ENCODE measurements around the gene MYCN. TPM values are rescaled to one million over a fixed set of nuclear protein-coding genes. Genes with fewer than 3 reads are reported as not detected.

The MYCN gene
- total RNA-seq, 1 experiment from 2014 or later, result 8.7 TPM

DNA sequence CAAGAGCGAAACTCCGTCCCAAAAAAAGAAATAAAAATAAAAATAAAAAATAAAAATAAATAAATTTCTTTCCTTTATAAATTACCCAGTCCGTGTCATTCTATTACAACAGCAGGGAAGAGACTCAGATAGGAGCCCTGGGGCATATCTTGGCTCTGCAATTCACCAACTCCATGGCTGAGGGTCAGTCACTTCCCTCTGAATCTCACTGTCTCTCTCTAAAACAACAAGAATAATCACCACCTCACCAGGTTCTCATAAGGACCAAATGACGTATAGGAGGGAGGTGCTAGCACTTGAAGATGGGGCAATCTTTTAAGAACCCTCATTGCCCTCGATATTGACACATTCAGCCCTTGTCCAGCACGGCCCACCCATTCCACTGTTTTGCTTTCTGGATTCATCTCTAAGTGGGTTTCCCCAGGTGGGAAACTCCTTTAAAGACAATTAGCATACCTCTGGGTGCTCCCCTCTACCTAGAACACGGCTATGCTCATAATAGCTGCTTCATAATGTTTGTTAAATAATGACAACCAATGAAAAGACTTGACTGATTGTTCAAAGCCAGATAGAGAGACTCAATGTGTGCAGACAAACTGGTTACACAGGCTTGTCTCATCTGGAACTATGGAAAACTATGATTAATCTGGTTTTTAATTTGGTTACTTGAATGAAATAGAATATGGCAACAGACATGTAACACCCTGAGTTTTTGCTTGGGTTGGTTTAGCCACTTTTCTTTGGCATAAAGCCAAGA is 15.1 kb downstream of the MYCN start:
- no TSS peak for BruUV-seq (replicated peaks)
- no peaks in the 10 kb centered on the region for H3K27me3 Mint-ChIP-seq (ENCODE audit: unreplicated experiment)
- TF ChIP-seq, protein P1, sequence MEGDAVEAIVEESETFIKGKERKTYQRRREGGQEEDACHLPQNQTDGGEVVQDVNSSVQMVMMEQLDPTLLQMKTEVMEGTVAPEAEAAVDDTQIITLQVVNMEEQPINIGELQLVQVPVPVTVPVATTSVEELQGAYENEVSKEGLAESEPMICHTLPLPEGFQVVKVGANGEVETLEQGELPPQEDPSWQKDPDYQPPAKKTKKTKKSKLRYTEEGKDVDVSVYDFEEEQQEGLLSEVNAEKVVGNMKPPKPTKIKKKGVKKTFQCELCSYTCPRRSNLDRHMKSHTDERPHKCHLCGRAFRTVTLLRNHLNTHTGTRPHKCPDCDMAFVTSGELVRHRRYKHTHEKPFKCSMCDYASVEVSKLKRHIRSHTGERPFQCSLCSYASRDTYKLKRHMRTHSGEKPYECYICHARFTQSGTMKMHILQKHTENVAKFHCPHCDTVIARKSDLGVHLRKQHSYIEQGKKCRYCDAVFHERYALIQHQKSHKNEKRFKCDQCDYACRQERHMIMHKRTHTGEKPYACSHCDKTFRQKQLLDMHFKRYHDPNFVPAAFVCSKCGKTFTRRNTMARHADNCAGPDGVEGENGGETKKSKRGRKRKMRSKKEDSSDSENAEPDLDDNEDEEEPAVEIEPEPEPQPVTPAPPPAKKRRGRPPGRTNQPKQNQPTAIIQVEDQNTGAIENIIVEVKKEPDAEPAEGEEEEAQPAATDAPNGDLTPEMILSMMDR (IDR thresholded peaks at IDR 0.05; ENCODE audit: unreplicated experiment), result no peak
- peak overlapping the region; percentile 67 for H3K27ac Mint-ChIP-seq (ENCODE audit: unreplicated experiment)
- intact Hi-C loops (cut with micrococcal nuclease; ENCODE audit: unreplicated experiment), result no loop called here
- H3K9me3 Mint-ChIP-seq (ENCODE audit: low read depth, unreplicated experiment), result no peaks in the 10 kb centered on the region
- H3K4me3 Mint-ChIP-seq (ENCODE audit: low read depth, unreplicated experiment), result no peak overlapping the region
- CTCF ChIA-PET, result no interaction called here
- peaks cover 4% of the 10 kb centered on the region for H3K36me3 Mint-ChIP-seq (ENCODE audit: insufficient read depth, unreplicated experiment)
- no peak for DNase-seq
- H3K4me1 Mint-ChIP-seq (ENCODE audit: low read depth, unreplicated experiment), result peaks cover 11% of the 10 kb centered on the region

GRCh38 chr2:15956230-15956629 is 15.9 kb downstream of the MYCN start:
- H3K36me3 Mint-ChIP-seq (ENCODE audit: insufficient read depth, unreplicated experiment), result peaks cover 4% of the 10 kb centered on the region
- H3K4me1 Mint-ChIP-seq (ENCODE audit: low read depth, unreplicated experiment), result peaks cover 11% of the 10 kb centered on the region
- TF ChIP-seq, protein P1 (IDR thresholded peaks at IDR 0.05; ENCODE audit: unreplicated experiment), result no peak
- no peak for DNase-seq
- CTCF ChIA-PET, result no interaction called here
- BruUV-seq (replicated peaks), result no TSS peak
- intact Hi-C loops (cut with micrococcal nuclease; ENCODE audit: unreplicated experiment), result no loop called here
- no peak overlapping the region for H3K27ac Mint-ChIP-seq (ENCODE audit: unreplicated experiment)
- H3K4me3 Mint-ChIP-seq (ENCODE audit: low read depth, unreplicated experiment), result no peak overlapping the region
- no peaks in the 10 kb centered on the region for H3K27me3 Mint-ChIP-seq (ENCODE audit: unreplicated experiment)
- H3K9me3 Mint-ChIP-seq (ENCODE audit: low read depth, unreplicated experiment), result no peaks in the 10 kb centered on the region

GRCh38 chr2:15956751-15957736 is 16.7 kb downstream of the MYCN start:
- peaks cover 11% of the 10 kb centered on the region for H3K4me1 Mint-ChIP-seq (ENCODE audit: low read depth, unreplicated experiment)
- peaks cover 4% of the 10 kb centered on the region for H3K36me3 Mint-ChIP-seq (ENCODE audit: insufficient read depth, unreplicated experiment)
- intact Hi-C loops (cut with micrococcal nuclease; ENCODE audit: unreplicated experiment), result no loop called here
- H3K4me3 Mint-ChIP-seq (ENCODE audit: low read depth, unreplicated experiment), result no peak overlapping the region
- CTCF ChIA-PET, result no interaction called here
- no peaks in the 10 kb centered on the region for H3K9me3 Mint-ChIP-seq (ENCODE audit: low read depth, unreplicated experiment)
- TF ChIP-seq, protein P1 (IDR thresholded peaks at IDR 0.05; ENCODE audit: unreplicated experiment), result no peak
- DNase-seq, result no peak
- H3K27ac Mint-ChIP-seq (ENCODE audit: unreplicated experiment), result no peak overlapping the region
- H3K27me3 Mint-ChIP-seq (ENCODE audit: unreplicated experiment), result no peaks in the 10 kb centered on the region
- no TSS peak for BruUV-seq (replicated peaks)

- no peaks in the 10 kb centered on the region for H3K27me3 Mint-ChIP-seq (ENCODE audit: unreplicated experiment)
- intact Hi-C loops (cut with micrococcal nuclease; ENCODE audit: unreplicated experiment), result no loop called here
- DNase-seq, result no peak
- TF ChIP-seq, protein P1 (IDR thresholded peaks at IDR 0.05; ENCODE audit: unreplicated experiment), result no peak
- peaks cover 4% of the 10 kb centered on the region for H3K36me3 Mint-ChIP-seq (ENCODE audit: insufficient read depth, unreplicated experiment)
- no peaks in the 10 kb centered on the region for H3K9me3 Mint-ChIP-seq (ENCODE audit: low read depth, unreplicated experiment)
- CTCF ChIA-PET, result no interaction called here
- H3K27ac Mint-ChIP-seq (ENCODE audit: unreplicated experiment), result no peak overlapping the region
- BruUV-seq (replicated peaks), result no TSS peak
- H3K4me3 Mint-ChIP-seq (ENCODE audit: low read depth, unreplicated experiment), result no peak overlapping the region
- H3K4me1 Mint-ChIP-seq (ENCODE audit: low read depth, unreplicated experiment), result peaks cover 11% of the 10 kb centered on the region
Observed at GRCh38 chr2:15957881-15958713, 17.7 kb downstream of the MYCN start.
